K562 treated with DMSO at 1 percent for 12 hours (cell line): Measurements from ENCODE around the gene NUDT2. TPM values are rescaled to one million over a fixed set of nuclear protein-coding genes. Genes with fewer than 3 reads are reported as not detected.

Experiments used
- total RNA-seq: library from RNA; unstranded; fragments of 300-600 nt; gene quantifications from 2 replicates; pipeline ENCODE4 v1.2.3, GENCODE V29; 2022; ENCODE audit not compliant: insufficient read depth

Gene NUDT2
- total RNA-seq, result 12.5 and 17.3 TPM in 2 replicates

GRCh38 chr9:34328987-34329832 lies at the start of gene NUDT2, which contains the start of gene KIF24:
Gene NUDT2 (plus strand): TSS chr9:34329569. CDS start chr9:34339040, 9,471 bp downstream.
Gene KIF24 (minus strand): TSS chr9:34329268. CDS start chr9:34311346, 17,922 bp downstream.

GRCh38 chr9:34376596-34377403 lies 47.4 kb downstream of the NUDT2 start, which contains the start of gene MYORG:
Gene MYORG (minus strand): TSS chr9:34376898. CDS start chr9:34372943, 3,955 bp downstream.

Other genes with a start within 250 kb of the NUDT2 start
- 17.1 and 34.3 TPM in 2 replicates for gene DCAF12, start 202.9 kb upstream of the NUDT2 start, total RNA-seq
- gene UBAP1, start 150.5 kb upstream of the NUDT2 start, total RNA-seq, result 15.7 and 28.0 TPM in 2 replicates
- 2.0 and 6.2 TPM in 2 replicates for gene KIF24, start 301 bp upstream of the NUDT2 start, total RNA-seq
- gene MYORG, start 47.3 kb downstream of the NUDT2 start, total RNA-seq, result 0.57 and 2.5 TPM in 2 replicates
- gene FAM219A, start 129.0 kb downstream of the NUDT2 start, total RNA-seq, result 5.8 and 15.0 TPM in 2 replicates
- gene DNAI1, start 129.2 kb downstream of the NUDT2 start, total RNA-seq, result not detected in 2 replicates
- gene ENHO, start 193.4 kb downstream of the NUDT2 start, total RNA-seq, result not detected in 2 replicates